Stimulated activated CD4-positive, alpha-beta T cell treated with anti-CD3 and anti-CD28 coated beads, Interleukin-1b, Interleukin-23, amount 100 ng/mL, for 24 hours (primary cell): Measurements from ENCODE around the gene C10orf120.

Experiments used
- DNase-seq, 4 experiments: peaks; one replicate each; pipeline ENCODE4 v3.0.0-alpha.2; 2020; ENCODE audit warnings: low read depth in 4 of 4, low spot score in 1 of 4

The C10orf120 gene

GRCh38 chr10:122699796-122700455, at the start of gene C10orf120:
Gene C10orf120, minus strand, starts transcription at chr10:122699846. Its CDS starts 56 bp downstream, at chr10:122699790.
- DNase-seq, result no peak

GRCh38 chr10:122748496-122748895, 48.9 kb upstream of the C10orf120 start:
- no peak for DNase-seq

- DNase-seq, result no peak
These were observed 46.8 kb upstream of the C10orf120 start for GRCh38 chr10:122746408-122746807.

GRCh38 chr10:122744257-122744656, 44.6 kb upstream of the C10orf120 start:
- DNase-seq, result no peak

GRCh38 chr10:122740640-122741039, 41.0 kb upstream of the C10orf120 start:
- no peak for DNase-seq

GRCh38 chr10:122738031-122738430, 38.4 kb upstream of the C10orf120 start:
- DNase-seq, result no peak

GRCh38 chr10:122733931-122734665, 34.5 kb upstream of the C10orf120 start:
- no peak for DNase-seq

- no peak for DNase-seq
These were observed 33.8 kb upstream of the C10orf120 start for GRCh38 chr10:122733443-122733842.

- DNase-seq, result no peak
These were observed 30.6 kb upstream of the C10orf120 start for GRCh38 chr10:122730238-122730637.

- no peak for DNase-seq
These were observed 29.5 kb upstream of the C10orf120 start for GRCh38 chr10:122729126-122729525.

- DNase-seq, result no peak
These were observed 27.8 kb upstream of the C10orf120 start for GRCh38 chr10:122727426-122727825.

GRCh38 chr10:122725768-122726167, 26.1 kb upstream of the C10orf120 start:
- no peak for DNase-seq

GRCh38 chr10:122725006-122725405, 25.4 kb upstream of the C10orf120 start:
- no peak for DNase-seq

- DNase-seq, result no peak
These were observed 21.5 kb upstream of the C10orf120 start for GRCh38 chr10:122721111-122721510.

GRCh38 chr10:122716025-122716424, 16.4 kb upstream of the C10orf120 start:
- no peak for DNase-seq

GRCh38 chr10:122715576-122715975, 15.9 kb upstream of the C10orf120 start:
- no peak for DNase-seq

- no peak for DNase-seq
These were observed 13.6 kb upstream of the C10orf120 start for GRCh38 chr10:122713091-122713885.

- DNase-seq, result no peak
These were observed 10.9 kb upstream of the C10orf120 start for GRCh38 chr10:122710576-122710975.

GRCh38 chr10:122709971-122710370, 10.3 kb upstream of the C10orf120 start:
- DNase-seq, result no peak

GRCh38 chr10:122707535-122707934, 7.9 kb upstream of the C10orf120 start:
- DNase-seq, result no peak

- DNase-seq, result no peak
These were observed 7.3 kb upstream of the C10orf120 start for GRCh38 chr10:122706947-122707346.

- DNase-seq, result no peak
These were observed 6.8 kb upstream of the C10orf120 start for GRCh38 chr10:122706467-122706866.
